Stimulated activated CD8-positive, alpha-beta memory T cell treated with anti-CD3 and anti-CD28 coated beads, Interleukin-12 subunit alpha, Interleukin-12 subunit beta, amount 100 ng/mL, for 4 hours (primary cell): ENCODE measurements around the gene TECPR2.
"Not testable (repeated sequence)": the region's sequence is repeated elsewhere in the genome, so short reads cannot be mapped to it uniquely, and the experiment has no call there.

ENCODE experiments used
- DNase-seq: peaks from one replicate; pipeline ENCODE4 v3.0.0-alpha.2; 2020; ENCODE audit warnings: low read depth

TECPR2 gene

GRCh38 chr14:102362545-102363181 lies at the start of gene TECPR2, which contains the start of gene CINP:
TSS of gene TECPR2 (plus strand) at chr14:102362941. CDS start at chr14:102376722, 13,781 bp downstream.
TSS of gene CINP (minus strand) at chr14:102362890. CDS start at chr14:102362851, 39 bp downstream.
- DNase-seq = peak; percentile 92

GRCh38 chr14:102314242-102315011 lies 48.3 kb upstream of the TECPR2 start:
- DNase-seq = peak; percentile 66

GRCh38 chr14:102315121-102315520 lies 47.6 kb upstream of the TECPR2 start:
- no peak for DNase-seq

- DNase-seq = no peak
Observed at GRCh38 chr14:102316338-102316742, 46.4 kb upstream of the TECPR2 start.

GRCh38 chr14:102316743-102317563 lies 45.8 kb upstream of the TECPR2 start:
- DNase-seq = peak; percentile 92

GRCh38 chr14:102317564-102318248 lies 45.0 kb upstream of the TECPR2 start:
- no peak for DNase-seq

- no peak for DNase-seq
Observed at GRCh38 chr14:102318781-102319276, 43.9 kb upstream of the TECPR2 start.

- peak; percentile 87 for DNase-seq
Observed at GRCh38 chr14:102319351-102320032, 43.2 kb upstream of the TECPR2 start, which contains the start of gene ZNF839. TSS of gene ZNF839 (plus strand) at chr14:102319746. CDS start at chr14:102319766, 20 bp downstream.

- peak; percentile 41 for DNase-seq
Observed at GRCh38 chr14:102320033-102320660, 42.6 kb upstream of the TECPR2 start.

- DNase-seq = no peak
Observed at GRCh38 chr14:102320671-102321455, 41.9 kb upstream of the TECPR2 start.

GRCh38 chr14:102321456-102322422 lies 41.0 kb upstream of the TECPR2 start:
- no peak for DNase-seq

GRCh38 chr14:102323102-102323501 lies 39.6 kb upstream of the TECPR2 start:
- no peak for DNase-seq

GRCh38 chr14:102325791-102326345 lies 36.9 kb upstream of the TECPR2 start:
- no peak for DNase-seq

- no peak for DNase-seq
Observed at GRCh38 chr14:102326583-102326982, 36.2 kb upstream of the TECPR2 start.

GRCh38 chr14:102329381-102329780 lies 33.4 kb upstream of the TECPR2 start:
- DNase-seq = not testable (repeated sequence)

GRCh38 chr14:102330806-102331205 lies 31.9 kb upstream of the TECPR2 start:
- DNase-seq = no peak

- DNase-seq = no peak
Observed at GRCh38 chr14:102333390-102333789, 29.4 kb upstream of the TECPR2 start.
